ENCODE measurements around the gene STAT6.

- no peak for TF ChIP-seq CTCF (IDR thresholded peaks at IDR 0.05; ENCODE audit: low read depth, low read length, poor library complexity, severe bottlenecking)
- TF ChIP-seq EZH2phosphoT487 (IDR thresholded peaks at IDR 0.05; ENCODE audit: borderline replicate concordance, low read length): no peak
Measured at GRCh38 chr12:57119294-57120085, 8.3 kb upstream of the STAT6 start.

All from DOHH2 (cell line).